ENCODE results near the gene PYY.

- TF ChIP-seq USF2 (IDR thresholded peaks at IDR 0.05; ENCODE audit: borderline replicate concordance, low read depth, low read length): no peak
- TF ChIP-seq ZNF274 (IDR thresholded peaks at IDR 0.05; ENCODE audit: insufficient read depth, insufficient read length): no peak
- TF ChIP-seq FOS (IDR thresholded peaks at IDR 0.05; ENCODE audit: borderline replicate concordance, extremely low read depth, insufficient read length): no peak
- no peak for TF ChIP-seq EZH2 (IDR thresholded peaks at IDR 0.05; ENCODE audit: borderline replicate concordance, control insufficient read depth, low read depth, low read length)
- no peak for TF ChIP-seq CREB1 (IDR thresholded peaks at IDR 0.05; ENCODE audit: low read depth)
- TF ChIP-seq ZNF207 (IDR thresholded peaks at IDR 0.05; ENCODE audit: borderline replicate concordance): no peak
These were observed 47.8 kb upstream of the PYY start for GRCh38 chr17:44001461-44001920.

Measured in GM12878 (cell line).